HG03139 (cell line): ENCODE measurements around the gene KRTAP1-5.
"Not testable (repeated sequence)": the region's sequence is repeated elsewhere in the genome, so short reads cannot be mapped to it uniquely, and the experiment has no call there.

Experiments
- ATAC-seq: cut with Tn5 transposase; IDR thresholded peaks from one replicate; pipeline ENCODE4 v1.9.1; 2021; ENCODE audit not compliant: unreplicated experiment

Gene KRTAP1-5, protein sequence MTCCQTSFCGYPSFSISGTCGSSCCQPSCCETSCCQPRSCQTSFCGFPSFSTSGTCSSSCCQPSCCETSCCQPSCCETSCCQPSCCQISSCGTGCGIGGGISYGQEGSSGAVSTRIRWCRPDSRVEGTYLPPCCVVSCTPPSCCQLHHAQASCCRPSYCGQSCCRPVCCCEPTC

DNA sequence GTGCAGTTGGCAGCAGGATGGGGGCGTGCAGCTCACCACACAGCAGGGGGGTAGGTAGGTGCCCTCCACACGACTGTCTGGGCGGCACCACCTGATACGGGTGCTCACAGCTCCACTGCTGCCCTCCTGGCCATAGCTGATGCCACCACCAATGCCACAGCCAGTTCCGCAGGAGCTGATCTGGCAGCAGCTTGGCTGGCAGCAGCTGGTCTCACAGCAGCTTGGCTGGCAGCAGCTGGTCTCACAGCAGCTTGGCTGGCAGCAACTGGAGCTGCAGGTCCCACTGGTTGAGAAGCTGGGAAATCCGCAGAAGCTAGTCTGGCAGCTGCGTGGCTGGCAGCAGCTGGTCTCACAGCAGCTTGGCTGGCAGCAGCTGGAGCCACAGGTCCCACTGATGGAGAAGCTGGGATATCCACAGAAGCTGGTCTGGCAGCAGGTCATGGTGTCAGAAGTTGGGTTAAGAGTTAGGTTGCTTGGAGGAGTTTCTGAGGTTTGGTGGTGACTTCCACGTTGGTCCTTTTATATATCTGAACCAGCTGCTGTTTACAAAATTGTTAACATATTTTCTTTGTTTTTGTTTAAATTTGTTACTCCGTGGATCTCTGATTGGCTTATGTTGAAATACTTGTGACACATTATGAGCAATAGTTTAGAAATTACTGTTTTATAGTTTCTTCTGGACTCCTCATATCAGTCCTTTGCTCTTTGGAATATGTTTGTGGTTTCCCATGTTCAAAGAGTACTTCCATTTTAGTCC, at the start of gene KRTAP1-5:
KRTAP1-5 (minus strand) TSS at position 494 of the 757 bp plus-strand sequence; CDS start at position 441, 53 bp downstream.
- no peak for ATAC-seq

DNA sequence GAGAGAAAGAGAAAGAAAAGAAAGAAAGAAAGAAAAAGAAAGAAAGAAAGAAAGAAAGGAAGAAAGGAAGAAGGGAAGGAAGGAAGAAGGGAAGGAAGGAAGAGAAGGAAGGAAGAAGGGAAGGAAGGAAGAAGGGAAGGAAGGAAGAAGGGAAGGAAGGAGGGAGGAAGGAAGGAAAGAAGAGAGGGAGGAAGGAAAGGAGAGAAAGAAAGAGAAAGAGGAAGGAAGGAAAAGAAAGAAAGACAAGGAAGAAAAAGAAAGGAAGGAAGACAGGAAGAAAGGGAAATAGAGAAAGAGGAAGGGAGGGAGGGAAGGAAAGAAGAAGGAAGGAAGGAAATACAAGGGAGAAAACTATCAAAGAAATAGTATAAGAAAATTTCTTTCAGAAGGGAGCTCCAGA, 49.8 kb upstream of the KRTAP1-5 start:
- ATAC-seq, result no peak

DNA sequence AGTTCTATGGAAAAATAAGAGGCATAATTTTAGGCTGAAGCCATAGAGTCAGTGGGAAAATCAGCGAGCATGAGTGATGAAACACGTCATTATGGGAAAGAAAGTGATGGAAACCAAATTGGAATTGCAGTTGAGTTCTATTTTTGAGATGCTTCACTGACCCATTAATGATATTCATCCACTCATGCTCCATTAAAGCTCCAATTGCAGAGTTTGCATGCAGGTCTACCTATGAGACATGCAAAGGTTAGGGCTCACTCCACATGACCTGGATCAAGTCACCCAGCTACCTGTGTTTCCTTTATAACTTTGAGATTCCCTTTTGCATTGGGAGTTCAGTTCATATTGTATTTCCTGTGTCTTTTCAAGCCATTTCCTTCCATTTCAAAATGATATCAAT, 46.7 kb upstream of the KRTAP1-5 start:
- ATAC-seq, result no peak

DNA sequence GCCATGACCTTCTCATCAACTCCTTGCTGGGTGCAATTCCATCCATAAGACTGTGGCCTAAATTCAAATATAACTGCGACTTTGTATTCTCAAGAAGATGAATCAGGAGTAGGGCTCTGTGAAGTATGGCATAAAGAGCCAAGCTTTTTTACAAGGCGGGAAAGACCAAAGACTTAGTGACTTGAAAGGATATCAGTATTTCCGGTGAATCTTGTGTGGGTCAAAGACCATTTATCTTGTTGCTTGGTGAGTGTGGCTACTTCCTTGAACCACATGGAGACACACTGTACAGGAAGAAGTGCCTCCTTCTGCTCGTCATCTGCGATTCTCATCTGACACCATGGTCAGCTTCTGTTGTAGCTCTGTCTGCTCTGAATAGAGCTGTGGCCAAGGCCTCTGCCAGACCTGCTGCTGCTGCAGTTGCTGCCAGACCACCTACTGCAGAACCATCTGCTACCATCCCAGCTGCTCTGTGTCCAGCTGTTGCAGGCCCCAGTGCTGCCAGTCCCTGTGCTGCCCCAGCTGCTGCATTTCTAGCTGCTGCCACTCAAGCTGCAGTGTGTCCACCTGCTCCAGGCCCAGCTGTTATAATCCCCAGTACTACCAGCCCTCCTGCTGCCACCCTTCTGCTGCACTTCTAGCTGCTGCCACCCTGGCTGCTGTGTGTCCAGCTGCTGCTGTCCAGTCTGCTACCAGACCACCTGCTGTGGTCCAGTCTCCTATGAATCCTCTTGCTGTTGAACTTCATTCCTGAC, 44.8 kb upstream of the KRTAP1-5 start:
- no peak for ATAC-seq

DNA sequence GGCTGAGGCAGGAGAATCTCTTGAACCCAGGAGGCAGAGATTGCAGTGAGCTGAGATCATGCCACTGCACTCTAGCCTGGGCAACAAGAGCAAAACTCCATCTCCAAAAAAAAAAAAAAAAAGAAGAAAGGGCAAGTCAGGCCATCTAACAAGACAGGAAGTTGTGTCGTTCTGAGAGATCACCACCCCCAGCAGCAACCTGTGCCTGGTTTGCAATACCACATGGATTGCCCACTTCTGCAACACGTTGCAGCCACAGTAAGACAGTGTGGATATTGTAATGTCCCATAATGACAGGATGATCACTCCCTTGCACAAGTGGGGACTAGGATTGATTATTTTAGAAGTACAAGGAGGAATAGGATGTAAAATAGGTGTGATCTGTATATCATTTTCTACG, 42.0 kb upstream of the KRTAP1-5 start:
- no peak for ATAC-seq

DNA sequence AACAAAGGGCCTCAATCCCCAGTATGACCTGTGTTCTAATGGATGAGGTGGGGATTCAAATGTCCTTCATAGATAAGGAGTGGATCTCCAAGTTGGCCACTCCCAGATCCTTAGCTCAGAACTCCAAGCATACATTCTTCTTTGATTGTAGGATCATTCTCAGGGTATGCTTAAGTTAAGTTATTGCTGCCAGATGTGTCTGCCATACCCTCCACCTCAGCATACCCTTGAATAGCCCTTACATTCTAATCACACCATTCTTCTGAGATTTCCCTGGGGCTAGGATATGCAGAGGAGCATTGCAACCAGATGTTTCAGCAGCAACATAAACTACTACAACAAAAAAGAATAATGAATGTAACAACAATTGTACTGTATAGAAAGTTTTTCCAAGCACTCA, 40.3 kb upstream of the KRTAP1-5 start:
- ATAC-seq, result no peak

DNA sequence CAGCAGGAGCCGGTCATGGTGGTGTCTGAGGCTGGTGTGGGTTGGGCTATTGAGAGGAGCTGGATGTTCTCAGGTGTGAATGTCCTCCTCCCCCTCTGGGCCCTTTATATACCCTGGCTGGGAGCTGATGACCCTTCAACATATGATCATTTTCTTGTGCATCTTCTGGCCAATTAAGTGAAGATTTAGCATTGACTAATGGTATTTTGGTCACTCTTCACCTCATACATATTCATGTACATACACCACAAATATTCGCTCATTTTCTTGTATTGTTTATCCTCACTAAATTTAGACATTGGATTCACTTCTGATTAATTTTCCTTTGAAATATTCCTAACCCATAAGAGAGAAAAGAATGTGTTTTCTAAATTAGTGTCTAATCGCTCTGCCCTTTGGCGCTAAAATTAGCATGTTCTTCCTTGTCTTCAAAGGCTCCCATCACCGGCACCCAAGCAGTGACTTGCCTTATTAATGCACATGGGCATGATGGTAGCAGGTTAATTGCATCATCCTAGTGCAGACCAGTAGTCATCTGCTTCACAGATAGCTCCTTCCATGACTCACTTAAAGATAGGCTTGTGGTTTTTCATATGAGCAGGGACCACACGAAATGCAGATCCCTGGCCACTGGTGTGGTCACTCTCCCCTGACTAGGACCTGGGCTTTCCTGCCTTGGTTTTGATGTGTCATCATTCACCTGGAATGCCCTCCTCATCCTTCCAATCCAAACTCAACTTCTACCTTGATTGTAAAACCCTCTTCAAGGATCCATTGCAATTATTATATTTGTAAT, 39.0 kb upstream of the KRTAP1-5 start, which contains the start of gene KRTAP2-4:
KRTAP2-4 (minus strand) TSS at position 51 of the 796 bp plus-strand sequence; CDS start at position 17, 34 bp downstream.
- ATAC-seq, result no peak

DNA sequence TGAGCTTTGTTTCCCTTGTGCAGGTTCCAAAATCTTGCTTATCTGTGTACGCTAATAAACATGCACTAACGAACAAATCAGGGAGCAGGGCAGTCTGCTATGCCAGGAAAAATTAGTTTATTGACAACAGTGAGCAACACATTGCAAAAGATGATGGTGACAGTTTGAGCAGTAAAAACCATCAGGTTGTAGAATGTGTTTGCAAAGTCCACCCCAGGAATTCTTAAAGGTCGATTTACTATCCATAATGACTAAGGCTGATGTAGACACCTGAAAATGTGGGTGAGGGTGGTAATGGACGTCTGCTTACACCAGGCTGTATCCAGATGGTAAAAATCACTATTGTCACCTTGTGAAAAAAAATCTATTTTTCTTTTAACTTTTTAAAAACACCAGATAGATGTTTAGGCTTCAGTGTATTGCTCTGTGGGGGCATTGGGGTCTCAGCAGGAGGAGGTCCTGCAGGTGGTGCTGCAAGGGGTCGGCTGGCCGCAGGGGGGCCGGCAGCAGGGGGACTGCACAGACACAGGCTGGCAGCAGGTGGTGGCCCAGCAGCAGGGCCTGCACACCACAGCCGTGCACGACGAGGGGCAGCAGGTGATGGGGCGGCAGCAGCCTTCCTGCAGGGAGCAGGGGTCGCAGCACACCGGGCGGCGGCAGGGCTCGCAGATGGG, 38.1 kb upstream of the KRTAP1-5 start:
- not testable (repeated sequence) for ATAC-seq

DNA sequence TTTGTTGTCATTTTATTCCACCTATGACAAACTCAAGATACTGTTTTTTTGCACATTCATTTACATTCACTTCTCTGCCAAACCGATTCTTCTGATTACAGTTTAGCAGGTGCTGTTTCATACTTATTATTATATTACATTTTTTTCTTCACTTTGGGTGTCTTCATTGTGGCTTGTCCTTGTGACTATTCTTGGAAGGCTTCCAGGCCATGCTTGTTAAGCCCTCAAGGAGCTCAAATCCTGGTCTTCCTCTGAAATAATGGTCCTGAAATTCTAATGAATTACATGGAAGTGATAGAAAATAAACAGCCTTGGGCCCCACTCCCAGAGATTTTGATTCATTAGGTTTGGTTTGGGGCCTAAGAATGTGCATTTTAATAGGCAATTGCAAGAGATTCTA, 37.3 kb upstream of the KRTAP1-5 start:
- ATAC-seq, result no peak

DNA sequence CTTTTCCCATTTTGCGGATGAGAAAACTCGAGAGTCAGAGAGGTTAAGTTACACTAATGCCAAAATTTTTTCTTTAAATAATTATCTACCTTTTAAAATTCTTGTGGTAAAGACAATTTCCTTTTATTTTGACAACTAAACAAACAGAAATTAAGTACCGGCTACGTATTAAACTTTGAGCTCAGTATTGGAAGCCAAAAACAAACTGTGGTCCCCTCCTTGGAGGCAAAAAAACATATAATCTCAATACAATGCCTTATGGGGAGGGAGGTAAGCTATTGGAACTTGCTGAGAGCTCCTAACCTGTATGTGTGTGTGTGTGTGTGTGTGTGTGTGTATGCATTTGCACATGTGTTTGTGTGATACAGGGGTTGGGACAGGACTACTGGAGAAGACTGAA, 36.4 kb upstream of the KRTAP1-5 start:
- no peak for ATAC-seq

DNA sequence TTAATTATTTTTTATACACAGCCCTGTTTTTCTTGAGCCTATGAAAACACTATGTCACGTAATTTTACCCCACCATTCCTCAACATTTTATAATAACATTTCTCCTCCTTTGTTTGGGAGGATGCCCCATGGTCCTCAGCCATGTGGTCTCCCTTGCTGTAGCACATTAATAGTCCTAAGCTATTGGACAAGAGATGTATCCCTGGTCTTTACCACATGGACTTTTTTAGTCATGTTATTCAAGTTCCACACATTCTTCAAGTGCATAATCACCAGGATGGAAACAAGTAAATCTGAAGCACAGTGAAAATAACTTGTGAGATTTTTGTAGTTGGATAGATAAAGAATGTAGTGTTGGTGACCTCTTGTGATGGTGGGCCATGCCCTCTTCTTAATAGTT, 35.0 kb upstream of the KRTAP1-5 start:
- no peak for ATAC-seq

DNA sequence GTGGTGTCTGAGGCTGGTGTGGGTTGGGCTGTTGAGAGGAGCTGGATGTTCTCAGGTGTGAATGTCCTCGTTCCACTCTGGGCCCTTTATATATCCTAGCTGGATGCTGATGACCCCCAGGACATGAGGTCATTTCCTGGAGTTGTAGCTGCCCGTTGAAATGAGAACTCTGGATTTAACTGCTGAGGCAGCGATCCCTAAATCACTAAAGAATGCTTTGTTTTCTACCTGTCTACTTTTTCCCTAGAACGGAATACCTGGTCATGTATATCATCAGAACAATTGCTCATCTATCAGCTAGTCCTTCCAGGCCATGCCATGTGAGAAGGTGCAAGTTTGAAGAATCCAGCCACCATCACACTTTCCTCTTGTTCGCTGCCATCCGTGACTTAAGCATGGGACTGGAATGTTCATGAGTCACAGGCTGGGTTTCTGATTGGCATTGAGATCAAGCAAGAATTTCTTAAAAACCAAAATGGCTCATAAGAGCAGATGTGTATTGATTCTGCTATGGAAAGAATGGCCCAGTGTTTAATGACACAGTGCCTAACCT, 33.1 kb upstream of the KRTAP1-5 start, which contains the start of gene KRTAP2-3:
KRTAP2-3 (minus strand) TSS at position 63 of the 553 bp plus-strand sequence. CDS start 64 bp downstream, outside the sequence.
- no peak for ATAC-seq

DNA sequence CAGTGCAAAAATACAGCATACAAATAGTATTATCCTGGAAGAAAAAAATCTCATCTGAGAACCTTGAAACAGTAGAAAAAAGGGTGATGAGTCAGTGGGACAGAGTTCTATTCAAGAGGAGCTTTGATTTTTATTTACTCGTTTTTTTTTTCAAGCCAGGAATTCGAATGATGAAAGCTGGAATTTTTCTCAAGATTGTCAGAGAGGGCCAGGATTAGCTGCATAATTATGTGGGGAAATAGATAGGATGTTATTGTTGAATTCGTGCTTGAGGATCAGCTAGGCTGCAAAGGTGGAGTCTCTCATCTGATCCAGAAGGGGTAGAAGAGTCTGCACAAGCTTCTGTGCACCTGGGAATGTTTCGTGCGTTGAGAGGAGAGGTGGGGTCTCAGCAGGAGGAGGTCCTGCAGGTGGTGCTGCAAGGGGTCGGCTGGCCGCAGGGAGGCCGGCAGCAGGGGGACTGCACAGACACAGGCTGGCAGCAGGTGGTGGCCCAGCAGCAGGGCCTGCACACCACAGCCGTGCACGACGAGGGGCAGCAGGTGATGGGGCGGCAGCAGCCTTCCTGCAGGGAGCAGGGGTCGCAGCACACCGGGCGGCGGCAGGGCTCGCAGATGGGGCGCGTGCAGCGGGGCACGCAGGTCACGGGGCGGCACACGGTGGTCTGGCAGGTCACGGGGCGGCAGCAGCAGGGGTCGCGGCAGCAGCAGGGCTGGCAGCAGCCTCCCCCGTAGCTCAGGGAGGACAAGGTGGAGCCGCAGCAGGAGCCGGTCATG, 32.5 kb upstream of the KRTAP1-5 start:
- ATAC-seq, result not testable (repeated sequence)

DNA sequence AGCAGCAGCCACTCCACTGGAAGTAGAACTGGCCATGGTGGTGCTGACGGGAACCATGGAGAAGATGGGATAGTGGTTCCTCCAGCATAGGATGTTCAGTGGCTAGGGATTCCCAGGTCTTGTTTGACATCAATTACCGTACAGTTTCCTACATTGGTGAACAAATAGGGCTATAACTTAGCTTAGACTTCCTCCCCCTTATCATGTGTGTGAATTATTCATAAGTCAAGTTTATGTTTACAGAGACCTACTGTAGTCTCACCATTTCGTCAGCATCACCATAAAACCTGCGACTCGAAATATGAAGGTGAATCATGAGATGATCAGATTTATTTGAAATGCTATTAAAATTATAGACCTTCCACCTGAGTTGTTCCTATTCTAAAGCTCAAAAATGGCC, 31.7 kb upstream of the KRTAP1-5 start:
- no peak for ATAC-seq

DNA sequence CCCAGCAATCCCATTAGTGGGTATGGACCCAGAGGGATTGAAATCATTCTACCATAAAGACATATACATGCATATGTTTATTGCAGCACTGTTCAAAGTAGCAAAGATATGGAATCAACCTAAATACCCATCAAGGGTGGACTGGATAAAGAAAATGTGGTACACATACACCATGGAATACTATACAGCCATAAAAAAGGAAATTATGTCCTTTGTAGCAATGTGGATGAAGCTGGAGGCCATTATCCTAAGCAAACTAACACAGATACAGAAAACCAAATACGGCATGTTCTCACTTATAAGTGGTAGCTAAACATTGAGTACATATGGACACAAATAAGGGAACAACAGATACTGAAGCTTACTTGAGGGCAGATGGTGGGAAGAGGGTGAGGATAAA, 30.5 kb upstream of the KRTAP1-5 start:
- ATAC-seq, result no peak

DNA sequence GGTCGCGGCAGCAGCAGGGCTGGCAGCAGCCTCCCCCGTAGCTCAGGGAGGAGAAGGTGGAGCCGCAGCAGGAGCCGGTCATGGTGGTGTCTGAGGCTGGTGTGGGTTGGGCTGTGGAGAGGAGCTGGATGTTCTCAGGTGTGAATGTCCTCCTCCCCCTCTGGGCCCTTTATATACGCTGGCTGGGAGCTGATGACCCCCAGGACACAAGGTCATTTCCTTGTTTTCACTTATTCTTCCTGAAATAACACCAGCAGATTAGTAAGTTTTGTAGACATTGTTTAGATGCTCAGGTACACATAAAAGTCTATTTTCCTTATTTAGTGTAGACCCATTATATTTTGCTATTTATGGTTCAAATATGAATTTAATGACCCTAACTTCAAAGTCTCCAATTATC, 28.1 kb upstream of the KRTAP1-5 start, which contains the start of gene KRTAP2-2:
KRTAP2-2 (minus strand) TSS at position 101 of the 400 bp plus-strand sequence; CDS start at position 82, 19 bp downstream.
- ATAC-seq, result not testable (repeated sequence)

DNA sequence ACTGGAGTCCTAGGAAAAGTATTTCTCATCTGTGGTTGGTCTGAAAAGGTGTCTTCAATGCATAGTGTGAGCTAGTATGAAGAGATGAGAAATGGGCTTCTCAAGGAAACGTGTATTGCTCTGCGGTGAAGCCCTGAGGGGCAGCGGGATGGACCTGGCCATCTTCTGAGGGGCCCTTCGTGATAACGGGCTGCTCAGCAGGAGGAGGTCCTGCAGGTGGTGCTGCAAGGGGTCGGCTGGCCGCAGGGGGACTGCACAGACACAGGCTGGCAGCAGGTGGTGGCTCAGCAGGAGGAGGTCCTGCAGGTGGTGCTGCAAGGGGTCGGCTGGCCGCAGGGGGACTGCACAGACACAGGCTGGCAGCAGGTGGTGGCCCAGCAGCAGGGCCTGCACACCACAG, 27.5 kb upstream of the KRTAP1-5 start:
- not testable (repeated sequence) for ATAC-seq

DNA sequence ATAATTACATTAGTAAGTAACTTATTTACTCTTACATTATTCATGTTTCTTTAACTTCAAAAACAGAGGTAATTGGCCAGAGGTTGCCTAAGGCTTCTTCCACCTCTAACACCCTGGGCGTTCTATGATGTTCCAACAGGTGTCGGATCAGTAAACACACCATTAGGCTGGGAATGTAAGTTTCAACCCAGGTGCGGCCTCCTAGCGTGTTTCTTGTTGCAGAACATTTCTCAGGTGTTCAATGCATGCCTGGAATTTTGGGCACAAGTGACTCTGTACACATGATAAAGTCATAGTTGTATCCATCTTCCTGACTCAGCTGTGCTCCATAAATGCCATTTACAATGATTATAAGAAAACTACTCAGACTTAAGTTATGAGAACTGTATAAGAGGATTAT, 27.0 kb upstream of the KRTAP1-5 start:
- ATAC-seq, result no peak

DNA sequence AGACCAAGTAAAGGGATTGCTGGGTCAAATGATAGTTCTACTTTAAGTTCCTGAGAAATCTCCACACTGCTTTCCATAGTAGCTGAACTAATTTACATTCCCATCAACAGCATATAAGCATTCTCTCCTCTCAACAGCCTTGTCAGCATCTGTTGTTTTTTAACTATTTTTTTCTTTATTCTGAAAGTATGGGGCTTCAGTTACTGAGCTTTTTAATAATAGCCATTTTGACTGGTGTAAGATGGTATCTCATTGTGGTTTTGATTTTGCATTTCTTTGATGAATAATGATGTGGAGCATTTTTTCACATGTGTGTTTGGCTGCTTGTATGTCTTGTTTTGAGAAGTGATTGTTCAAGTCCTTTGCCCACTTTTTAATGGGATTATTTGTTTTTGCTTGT, 25.6 kb upstream of the KRTAP1-5 start:
- ATAC-seq, result no peak
